ENCODE results near the gene ENDOV.

Gene ENDOV

GRCh38 chr17:80416940-80417293 is 1.9 kb downstream of the ENDOV start:
- no peak for DNase-seq

GRCh38 chr17:80418589-80418988 is 3.6 kb downstream of the ENDOV start:
- DNase-seq = no peak

GRCh38 chr17:80419255-80419654 is 4.3 kb downstream of the ENDOV start:
- no peak for DNase-seq

- peak; percentile 45 for DNase-seq
Measured at GRCh38 chr17:80421381-80422090, 6.6 kb downstream of the ENDOV start.

GRCh38 chr17:80422276-80422675 is 7.3 kb downstream of the ENDOV start:
- no peak for DNase-seq

- no peak for DNase-seq
Measured at GRCh38 chr17:80422981-80423380, 8.0 kb downstream of the ENDOV start.

GRCh38 chr17:80423536-80424225 is 8.7 kb downstream of the ENDOV start:
- no peak for DNase-seq

- no peak for DNase-seq
Measured at GRCh38 chr17:80424261-80424660, 9.3 kb downstream of the ENDOV start.

- no peak for DNase-seq
Measured at GRCh38 chr17:80424878-80425765, 10.2 kb downstream of the ENDOV start.

- no peak for DNase-seq
Measured at GRCh38 chr17:80425835-80426426, 11.0 kb downstream of the ENDOV start.

GRCh38 chr17:80426671-80427326 is 11.8 kb downstream of the ENDOV start:
- peak; percentile 91 for DNase-seq

GRCh38 chr17:80427366-80428282 is 12.7 kb downstream of the ENDOV start:
- DNase-seq = no peak

GRCh38 chr17:80428363-80428762 is 13.4 kb downstream of the ENDOV start:
- DNase-seq = no peak

GRCh38 chr17:80428796-80429195 is 13.8 kb downstream of the ENDOV start:
- no peak for DNase-seq

GRCh38 chr17:80429356-80430275 is 14.6 kb downstream of the ENDOV start:
- no peak for DNase-seq

- DNase-seq = no peak
Measured at GRCh38 chr17:80430446-80431245, 15.7 kb downstream of the ENDOV start.

GRCh38 chr17:80431246-80432195 is 16.6 kb downstream of the ENDOV start:
- no peak for DNase-seq

GRCh38 chr17:80432350-80432955 is 17.5 kb downstream of the ENDOV start:
- no peak for DNase-seq
